Measurements from ENCODE around the gene MBOAT1. TPM values are rescaled to one million over a fixed set of nuclear protein-coding genes. Genes with fewer than 3 reads are reported as not detected.

MBOAT1 gene
- total RNA-seq, 1 donor from 2014 or later: 9.6 TPM

DNA sequence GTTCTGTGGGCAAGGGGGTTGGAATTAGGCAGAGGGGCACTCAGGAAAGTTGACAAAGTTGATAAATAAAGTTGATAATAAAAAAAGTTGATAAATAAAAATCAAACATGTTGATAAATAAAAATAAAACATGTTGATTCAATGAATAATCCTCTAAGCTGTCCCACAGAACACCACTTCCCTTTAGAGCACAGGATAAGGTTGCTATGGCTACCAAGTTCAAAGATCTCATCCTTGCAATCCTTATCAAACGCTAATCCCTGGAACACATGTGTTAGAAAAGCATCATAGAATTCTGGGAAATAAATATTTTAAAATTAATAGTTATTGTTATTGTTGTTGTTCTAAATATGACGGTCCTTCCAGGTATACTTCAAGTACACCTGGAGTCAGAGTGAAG is 33.9 kb downstream of the MBOAT1 start:
- Histone ChIP-seq H3K36me3 (no peaks in the 10 kb centered on the region), H3K4me1 (peaks cover 15% of the 10 kb centered on the region), H3K27me3 (no peaks in the 10 kb centered on the region), H3K9me3 (no peaks in the 10 kb centered on the region), H3K4me3 (no peak overlapping the region), H3K27ac (no peak overlapping the region)
- DNase-seq (ENCODE audit: extremely low spot score in 2 of 2): no peak
- intact Hi-C loops (cut with DNase I): no loop called here
- TF ChIP-seq, protein P1, sequence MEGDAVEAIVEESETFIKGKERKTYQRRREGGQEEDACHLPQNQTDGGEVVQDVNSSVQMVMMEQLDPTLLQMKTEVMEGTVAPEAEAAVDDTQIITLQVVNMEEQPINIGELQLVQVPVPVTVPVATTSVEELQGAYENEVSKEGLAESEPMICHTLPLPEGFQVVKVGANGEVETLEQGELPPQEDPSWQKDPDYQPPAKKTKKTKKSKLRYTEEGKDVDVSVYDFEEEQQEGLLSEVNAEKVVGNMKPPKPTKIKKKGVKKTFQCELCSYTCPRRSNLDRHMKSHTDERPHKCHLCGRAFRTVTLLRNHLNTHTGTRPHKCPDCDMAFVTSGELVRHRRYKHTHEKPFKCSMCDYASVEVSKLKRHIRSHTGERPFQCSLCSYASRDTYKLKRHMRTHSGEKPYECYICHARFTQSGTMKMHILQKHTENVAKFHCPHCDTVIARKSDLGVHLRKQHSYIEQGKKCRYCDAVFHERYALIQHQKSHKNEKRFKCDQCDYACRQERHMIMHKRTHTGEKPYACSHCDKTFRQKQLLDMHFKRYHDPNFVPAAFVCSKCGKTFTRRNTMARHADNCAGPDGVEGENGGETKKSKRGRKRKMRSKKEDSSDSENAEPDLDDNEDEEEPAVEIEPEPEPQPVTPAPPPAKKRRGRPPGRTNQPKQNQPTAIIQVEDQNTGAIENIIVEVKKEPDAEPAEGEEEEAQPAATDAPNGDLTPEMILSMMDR (IDR thresholded peaks at IDR 0.05): no peak
- TF ChIP-seq POLR2AphosphoS5 (IDR thresholded peaks at IDR 0.05; ENCODE audit: insufficient read depth in 1 of 2, low read depth in 1 of 2) (no peak), POLR2A (IDR thresholded peaks at IDR 0.05) (no peak)

DNA sequence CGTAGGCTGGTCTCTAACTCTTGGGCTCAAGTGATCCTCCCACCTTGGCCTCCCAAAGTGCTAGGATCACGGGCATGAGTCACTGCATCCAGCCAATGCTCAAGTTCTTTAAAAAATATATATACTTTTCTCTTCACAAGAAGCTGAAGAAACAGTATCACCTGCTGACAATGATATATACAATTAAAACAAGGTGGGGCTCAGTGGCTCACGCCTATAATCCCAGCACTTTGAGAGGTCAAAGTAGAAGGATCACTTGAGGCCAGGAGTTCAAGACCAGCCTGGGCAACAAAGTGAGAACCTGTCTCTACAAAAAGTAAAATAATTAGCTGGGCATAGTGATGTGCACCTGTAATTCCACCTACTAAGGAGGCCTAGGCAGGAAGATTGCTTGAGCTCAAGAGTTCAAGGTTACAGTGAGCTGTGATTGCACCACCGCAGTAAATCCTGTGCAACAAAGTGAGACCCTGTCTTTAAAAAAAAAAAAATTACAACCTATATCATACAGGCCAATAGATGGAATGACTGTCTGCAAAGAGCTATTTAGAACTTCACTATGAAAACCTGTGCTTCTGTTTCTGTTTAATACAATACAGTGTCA is 36.4 kb downstream of the MBOAT1 start:
- no peak overlapping the region for H3K4me3 ChIP-seq
- no peaks in the 10 kb centered on the region for H3K27me3 ChIP-seq
- H3K9me3 ChIP-seq: no peaks in the 10 kb centered on the region
- intact Hi-C loops (cut with DNase I): no loop called here
- no peaks in the 10 kb centered on the region for H3K4me1 ChIP-seq
- H3K27ac ChIP-seq: no peak overlapping the region
- H3K36me3 ChIP-seq: no peaks in the 10 kb centered on the region
- TF ChIP-seq, protein P1 (IDR thresholded peaks at IDR 0.05): no peak
- no peak for TF ChIP-seq POLR2AphosphoS5 (IDR thresholded peaks at IDR 0.05; ENCODE audit: insufficient read depth in 1 of 2, low read depth in 1 of 2)
- TF ChIP-seq POLR2A (IDR thresholded peaks at IDR 0.05): no peak
- no peak for DNase-seq (ENCODE audit: extremely low spot score in 2 of 2)

DNA sequence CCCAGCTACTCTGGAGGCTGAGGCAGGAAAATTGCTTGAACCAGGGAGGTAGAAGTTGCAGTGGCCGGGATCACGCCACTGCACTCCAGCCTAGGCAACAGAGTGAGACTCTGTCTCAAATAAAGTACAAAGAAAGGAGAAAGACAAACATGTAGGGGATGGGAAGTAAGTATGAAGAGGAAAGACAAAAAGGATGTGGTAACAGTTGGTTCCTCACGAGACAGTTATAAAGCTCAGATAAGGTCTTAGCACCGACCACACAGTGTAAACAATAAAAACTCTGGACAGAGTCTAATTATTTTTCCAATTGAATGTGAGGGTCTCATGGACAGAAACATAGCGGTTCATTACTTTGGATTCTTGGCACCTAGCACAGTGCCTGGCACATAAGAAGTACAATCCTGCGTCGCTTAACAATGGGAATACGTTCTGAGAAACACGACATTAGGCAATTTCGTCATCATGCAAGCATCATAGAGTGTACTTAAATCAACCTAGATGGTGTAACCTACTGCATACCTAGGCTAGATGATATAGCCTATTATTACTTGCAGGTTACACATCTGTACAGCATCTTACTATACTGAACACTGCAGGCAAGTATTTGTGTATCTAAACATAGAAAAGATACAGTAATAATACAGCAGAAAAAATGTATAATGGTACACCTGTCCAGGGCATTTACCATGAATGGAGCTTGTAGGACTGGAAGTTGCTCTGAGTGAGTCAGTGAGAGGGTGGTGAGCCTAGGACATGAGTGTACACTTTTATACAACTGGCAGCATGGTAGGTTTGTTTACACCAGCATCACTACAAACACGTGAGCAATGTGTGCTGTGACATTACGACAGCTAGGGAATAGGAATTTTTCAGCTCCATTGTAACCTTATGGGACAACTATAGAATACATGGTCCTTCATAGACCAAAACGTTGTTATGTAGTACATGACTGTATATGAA is 38.2 kb downstream of the MBOAT1 start:
- H3K4me3 ChIP-seq: no peak overlapping the region
- H3K27ac ChIP-seq: no peak overlapping the region
- H3K36me3 ChIP-seq: no peaks in the 10 kb centered on the region
- H3K27me3 ChIP-seq: no peaks in the 10 kb centered on the region
- intact Hi-C loops (cut with DNase I): no loop called here
- no peaks in the 10 kb centered on the region for H3K9me3 ChIP-seq
- peaks cover under 1% of the 10 kb centered on the region for H3K4me1 ChIP-seq
- TF ChIP-seq POLR2A (IDR thresholded peaks at IDR 0.05): no peak
- no peak for TF ChIP-seq POLR2AphosphoS5 (IDR thresholded peaks at IDR 0.05; ENCODE audit: insufficient read depth in 1 of 2, low read depth in 1 of 2)
- TF ChIP-seq, protein P1 (IDR thresholded peaks at IDR 0.05): no peak
- DNase-seq (ENCODE audit: extremely low spot score in 2 of 2): no peak

DNA sequence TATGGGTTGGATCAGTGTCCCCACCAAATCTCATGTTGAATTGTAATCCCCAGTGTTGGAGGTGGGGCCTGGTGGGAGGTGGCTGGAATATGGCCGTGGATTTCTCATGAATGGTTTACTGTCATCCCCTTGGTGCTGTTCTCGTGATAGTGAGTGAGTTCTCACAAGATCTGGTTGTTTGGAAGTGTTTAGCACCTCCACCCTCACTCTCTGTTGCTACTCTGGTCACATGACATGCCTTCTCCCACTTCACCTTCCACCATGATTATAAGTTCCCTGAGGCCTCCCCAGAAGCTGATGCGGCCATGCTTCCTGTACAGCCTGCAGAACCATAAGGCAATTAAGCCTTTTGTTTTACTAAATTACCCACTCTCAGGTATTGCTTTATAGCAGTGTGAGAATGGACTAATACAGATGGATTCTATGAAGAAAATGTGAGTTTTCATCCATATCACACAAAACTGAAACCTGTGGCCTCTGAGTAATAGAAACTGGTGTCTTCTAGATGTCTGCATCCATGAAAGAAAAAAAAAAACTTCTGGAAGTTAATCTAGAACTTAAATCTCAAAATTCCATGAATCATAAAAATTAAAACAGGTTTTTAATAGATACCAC is 39.3 kb downstream of the MBOAT1 start:
- H3K36me3 ChIP-seq: no peaks in the 10 kb centered on the region
- intact Hi-C loops (cut with DNase I): no loop called here
- no peaks in the 10 kb centered on the region for H3K9me3 ChIP-seq
- no peak overlapping the region for H3K27ac ChIP-seq
- DNase-seq (ENCODE audit: extremely low spot score in 2 of 2): no peak
- no peaks in the 10 kb centered on the region for H3K27me3 ChIP-seq
- no peak for TF ChIP-seq POLR2A (IDR thresholded peaks at IDR 0.05)
- no peak for TF ChIP-seq POLR2AphosphoS5 (IDR thresholded peaks at IDR 0.05; ENCODE audit: insufficient read depth in 1 of 2, low read depth in 1 of 2)
- TF ChIP-seq, protein P1 (IDR thresholded peaks at IDR 0.05): no peak
- H3K4me1 ChIP-seq: peaks cover 12% of the 10 kb centered on the region
- no peak overlapping the region for H3K4me3 ChIP-seq
